ENCODE measurements around the gene CLDN3. TPM values are rescaled to one million over a fixed set of nuclear protein-coding genes. Genes with fewer than 3 reads are reported as not detected.
"Not testable (repeated sequence)": the region's sequence is repeated elsewhere in the genome, so short reads cannot be mapped to it uniquely, and the experiment has no call there.

Gene CLDN3
- total RNA-seq, 1 experiment from 2014 or later = 16.5 TPM

GRCh38 chr7:73796656-73797055, 26.6 kb upstream of the CLDN3 start:
- H3K27me3 Mint-ChIP-seq (ENCODE audit: low read depth); H3K4me1 ChIP-seq (ENCODE audit: insufficient read depth, low read length); H3K4ac ChIP-seq (ENCODE audit: low read depth, low read length); DNase-seq; H3K27me3 ChIP-seq (ENCODE audit: insufficient read depth, low read length); H3K79me1 ChIP-seq (ENCODE audit: insufficient read depth, low read depth, low read length, poor library complexity, severe bottlenecking); H3K9me3 ChIP-seq (ENCODE audit: control insufficient read depth, low read depth, low read length); H3K23me2 ChIP-seq (ENCODE audit: insufficient read length, low read depth, low read length, poor library complexity, severe bottlenecking); H2BK20ac ChIP-seq (ENCODE audit: low read depth, low read length, poor library complexity, severe bottlenecking); H3K4me2 ChIP-seq (ENCODE audit: insufficient read depth, insufficient read length, low read length); H3T11ph ChIP-seq (ENCODE audit: low read length); H4K91ac ChIP-seq (ENCODE audit: insufficient read length, low read depth, low read length); H4K5ac ChIP-seq (ENCODE audit: insufficient read length, low read depth, low read length); H2BK12ac ChIP-seq (ENCODE audit: insufficient read length, low read depth, low read length); H4K20me1 ChIP-seq (ENCODE audit: control insufficient read depth, insufficient read depth, insufficient read length); H3K14ac ChIP-seq (ENCODE audit: insufficient read depth, low read length); H3K27ac ChIP-seq (ENCODE audit: insufficient read length, low read depth, low read length); H2AFZ ChIP-seq (ENCODE audit: low read length); H3K36me3 Mint-ChIP-seq (ENCODE audit: insufficient read depth in 1 of 3, low read depth in 3 of 3); H3K9ac ChIP-seq (ENCODE audit: extremely low read depth, insufficient read length, low read length); H3K9me3 Mint-ChIP-seq; H3K79me2 ChIP-seq (ENCODE audit: insufficient read depth, low read length); H2BK5ac ChIP-seq (ENCODE audit: insufficient read length, low read length); H3K18ac ChIP-seq (ENCODE audit: insufficient read length, low read depth, low read length); H3K23ac ChIP-seq (ENCODE audit: insufficient read length, low read depth, low read length); H3K27ac Mint-ChIP-seq; H2BK15ac ChIP-seq (ENCODE audit: low read depth, low read length); H2AK5ac ChIP-seq (ENCODE audit: insufficient read length, low read length); H2BK120ac ChIP-seq (ENCODE audit: low read depth, low read length, poor library complexity, severe bottlenecking); H3K56ac ChIP-seq (ENCODE audit: insufficient read length, low read depth, low read length); H4K8ac ChIP-seq (replicated peaks; ENCODE audit: insufficient read length, low read depth, low read length); H3K4me3 Mint-ChIP-seq: not testable (repeated sequence)
- peaks cover 12 to 20% of the 10 kb centered on the region in 2 experiments for H3K4me1 Mint-ChIP-seq
- WGBS (ENCODE audit: extremely low coverage, insufficient read length, low lambda C conversion rate) = no CpG with 5 or more reads among the region's 6 CpGs

GRCh38 chr7:73795188-73795587, 25.1 kb upstream of the CLDN3 start:
- not testable (repeated sequence) for H3K79me2 ChIP-seq (ENCODE audit: insufficient read depth, low read length); H3K23ac ChIP-seq (ENCODE audit: insufficient read length, low read depth, low read length); H3K36me3 Mint-ChIP-seq (ENCODE audit: insufficient read depth in 1 of 3, low read depth in 3 of 3); H2BK5ac ChIP-seq (ENCODE audit: insufficient read length, low read length); H4K91ac ChIP-seq (ENCODE audit: insufficient read length, low read depth, low read length); H4K8ac ChIP-seq (replicated peaks; ENCODE audit: insufficient read length, low read depth, low read length); H3K18ac ChIP-seq (ENCODE audit: insufficient read length, low read depth, low read length); H3K56ac ChIP-seq (ENCODE audit: insufficient read length, low read depth, low read length); H4K5ac ChIP-seq (ENCODE audit: insufficient read length, low read depth, low read length); H2BK12ac ChIP-seq (ENCODE audit: insufficient read length, low read depth, low read length); H2AK5ac ChIP-seq (ENCODE audit: insufficient read length, low read length); H2AFZ ChIP-seq (ENCODE audit: low read length); H3K9ac ChIP-seq (ENCODE audit: extremely low read depth, insufficient read length, low read length); H3K27me3 ChIP-seq (ENCODE audit: insufficient read depth, low read length); H3K27ac ChIP-seq (ENCODE audit: insufficient read length, low read depth, low read length); H3K9me3 ChIP-seq (ENCODE audit: control insufficient read depth, low read depth, low read length); H4K20me1 ChIP-seq (ENCODE audit: control insufficient read depth, insufficient read depth, insufficient read length); H3K23me2 ChIP-seq (ENCODE audit: insufficient read length, low read depth, low read length, poor library complexity, severe bottlenecking); H3K4me1 ChIP-seq (ENCODE audit: insufficient read depth, low read length); H2BK20ac ChIP-seq (ENCODE audit: low read depth, low read length, poor library complexity, severe bottlenecking); H2BK15ac ChIP-seq (ENCODE audit: low read depth, low read length); H3K27me3 Mint-ChIP-seq (ENCODE audit: low read depth); H2BK120ac ChIP-seq (ENCODE audit: low read depth, low read length, poor library complexity, severe bottlenecking); DNase-seq; H3K79me1 ChIP-seq (ENCODE audit: insufficient read depth, low read depth, low read length, poor library complexity, severe bottlenecking); H3T11ph ChIP-seq (ENCODE audit: low read length); H3K4me3 Mint-ChIP-seq; H3K4ac ChIP-seq (ENCODE audit: low read depth, low read length); H3K14ac ChIP-seq (ENCODE audit: insufficient read depth, low read length); H3K27ac Mint-ChIP-seq; H3K4me2 ChIP-seq (ENCODE audit: insufficient read depth, insufficient read length, low read length)
- H3K4me1 Mint-ChIP-seq = peaks cover 12 to 20% of the 10 kb centered on the region in 2 experiments
- H3K9me3 Mint-ChIP-seq = peaks cover 10 to 12% of the 10 kb centered on the region in 2 experiments; a peak in 4 of 5 replicates
